Measurements from ENCODE around the gene CCDC33. TPM values are rescaled to one million over a fixed set of nuclear protein-coding genes. Genes with fewer than 3 reads are reported as not detected.
"Not testable (repeated sequence)": the region's sequence is repeated elsewhere in the genome, so short reads cannot be mapped to it uniquely, and the experiment has no call there.

CCDC33 gene
- total RNA-seq, 1 experiment from 2014 or later, result not detected

DNA sequence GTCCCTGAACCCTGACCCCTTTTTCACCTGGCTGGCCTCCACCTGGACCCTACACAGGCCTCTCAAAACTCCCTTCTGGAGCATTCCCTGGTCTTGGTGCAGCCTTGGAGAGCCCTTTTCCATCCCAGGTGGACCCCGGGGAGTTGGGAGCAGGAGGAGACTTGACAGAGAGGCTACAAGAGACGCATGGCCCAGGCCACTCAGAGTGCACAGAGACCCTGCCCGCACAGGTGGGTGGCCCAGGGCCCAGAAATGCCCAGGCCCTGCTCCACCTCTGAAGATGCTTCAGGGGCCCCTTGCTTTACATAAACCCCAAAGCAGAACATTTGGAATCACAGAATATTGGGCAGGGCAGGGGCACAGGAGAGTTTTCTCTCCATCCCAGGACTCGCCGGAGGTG is 97.0 kb downstream of the CCDC33 start:
- no peak for DNase-seq (ENCODE audit: low read depth)

DNA sequence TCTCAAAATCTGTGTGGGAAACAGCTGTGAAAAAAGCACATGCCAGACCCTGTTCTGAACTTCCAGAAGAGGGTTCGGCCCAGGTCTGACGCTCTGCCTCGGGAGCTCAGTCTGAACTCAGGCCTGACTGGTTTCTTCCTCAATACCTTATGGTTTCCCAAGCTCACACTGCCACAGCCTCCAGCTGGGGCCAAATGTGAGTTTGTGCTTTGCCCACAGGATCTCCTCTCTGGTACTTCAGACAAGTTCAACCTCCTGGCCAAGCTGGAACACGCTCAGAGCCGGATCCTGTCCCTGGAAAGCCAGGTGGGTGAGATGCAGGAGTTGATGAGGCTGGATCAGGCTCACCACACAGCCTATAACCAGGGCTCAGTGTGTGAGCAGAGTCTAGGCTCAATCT is 97.5 kb downstream of the CCDC33 start:
- DNase-seq (ENCODE audit: low read depth), result no peak

DNA sequence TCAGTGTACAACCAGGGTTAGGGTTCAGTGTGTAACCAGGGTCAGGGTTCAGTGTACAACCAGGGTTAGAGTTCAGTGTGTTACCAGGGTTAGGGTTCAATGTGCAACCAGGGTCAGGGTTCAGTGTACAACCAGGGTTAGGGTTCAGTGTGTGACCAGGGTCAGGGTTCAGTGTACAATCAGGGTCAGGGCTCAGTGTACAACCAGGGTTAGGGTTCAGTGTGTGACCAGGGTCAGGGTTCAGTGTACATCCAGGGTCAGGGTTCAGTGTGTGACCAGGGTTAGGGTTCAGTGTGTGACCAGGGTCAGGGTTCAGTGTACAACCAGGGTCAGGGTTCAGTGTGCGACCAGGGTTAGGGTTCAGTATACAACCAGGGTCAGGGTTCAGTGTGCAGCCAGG is 98.0 kb downstream of the CCDC33 start:
- no peak for DNase-seq (ENCODE audit: low read depth)

DNA sequence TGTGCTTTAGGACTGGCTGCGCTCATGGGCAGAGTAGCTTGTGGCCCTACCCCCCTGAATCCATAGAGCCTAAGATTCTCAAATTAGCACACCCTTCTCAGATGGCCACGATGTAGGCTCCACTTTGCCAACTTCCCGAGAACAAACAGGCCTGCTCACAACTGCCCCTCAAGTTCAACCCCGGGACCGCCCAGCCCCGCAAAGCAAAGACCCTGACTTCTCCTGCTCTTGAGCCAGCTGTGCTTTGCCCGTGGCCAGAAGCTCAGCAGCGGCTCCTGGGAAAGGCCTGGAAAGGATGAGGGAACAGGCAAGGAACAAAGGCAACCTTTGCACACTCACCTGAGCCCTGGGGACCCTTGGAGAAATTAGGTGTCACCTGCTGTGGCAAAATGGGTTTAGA is 99.3 kb downstream of the CCDC33 start:
- DNase-seq (ENCODE audit: low read depth), result no peak

DNA sequence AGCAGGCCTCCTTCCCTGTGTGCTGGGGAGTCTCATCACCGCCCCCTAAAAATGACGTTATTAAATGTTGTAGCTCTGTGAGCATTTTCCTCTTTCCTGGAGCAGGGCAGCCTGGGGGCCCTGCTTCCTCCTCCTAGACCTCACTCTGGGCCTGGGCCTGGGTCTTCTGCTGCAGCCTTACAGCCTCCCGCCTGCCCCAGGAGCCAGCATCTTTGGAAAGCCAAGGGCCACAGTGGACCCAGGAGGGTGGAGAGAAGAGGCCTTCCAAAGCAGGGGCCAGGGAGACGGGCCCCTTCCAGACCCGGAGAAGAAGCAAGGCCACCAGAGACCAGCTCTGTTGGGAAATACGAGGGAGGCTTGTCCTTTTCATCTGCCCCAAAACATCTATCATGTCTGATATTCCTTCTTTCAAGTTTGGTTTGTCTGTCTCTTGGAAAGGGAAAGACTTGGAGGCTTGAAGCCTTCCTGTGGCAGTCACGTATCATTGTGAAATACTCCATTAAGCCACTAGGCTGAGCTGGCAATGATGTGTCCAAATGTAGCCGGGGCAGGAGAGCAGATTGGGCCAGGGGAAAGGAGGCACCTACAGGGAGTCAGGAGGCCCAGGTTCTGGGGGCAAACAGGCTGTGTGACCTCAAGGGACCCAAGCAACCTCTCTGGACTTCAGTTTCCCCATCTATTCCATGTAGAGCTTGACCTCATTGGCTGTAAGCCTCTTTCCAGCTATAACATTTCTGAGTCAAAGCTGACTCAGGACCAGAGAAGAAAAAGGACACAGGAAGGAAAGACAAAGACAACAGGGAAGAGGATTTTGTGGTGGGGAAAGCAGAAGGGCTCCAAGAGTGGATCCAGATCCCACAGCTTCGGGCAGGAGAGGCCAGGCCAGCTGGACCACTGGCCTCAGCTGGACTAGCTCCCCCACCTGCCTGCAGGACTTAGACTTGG is 100.2 kb downstream of the CCDC33 start:
- peak; percentile 61 for DNase-seq (ENCODE audit: low read depth)

DNA sequence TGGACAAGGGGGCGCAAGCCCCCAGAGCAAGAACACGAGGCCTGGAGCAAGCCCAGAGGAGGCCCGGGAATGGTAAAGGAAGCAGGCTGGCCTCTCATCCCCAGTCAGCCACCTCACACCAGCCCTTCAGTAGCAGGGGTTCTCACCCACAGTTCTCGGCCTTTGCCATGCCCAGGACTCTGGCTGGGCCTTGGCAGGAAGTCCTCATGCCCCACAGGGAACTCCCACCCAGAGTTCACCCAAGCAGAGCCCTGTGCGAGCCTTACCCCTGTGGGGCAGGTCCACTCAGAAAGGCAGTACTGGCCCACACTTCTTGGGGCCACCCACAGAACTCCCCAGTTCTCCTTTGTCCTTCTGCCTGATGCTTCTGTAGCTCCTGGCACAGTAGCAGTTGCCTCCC is 101.0 kb downstream of the CCDC33 start:
- DNase-seq (ENCODE audit: low read depth), result no peak

DNA sequence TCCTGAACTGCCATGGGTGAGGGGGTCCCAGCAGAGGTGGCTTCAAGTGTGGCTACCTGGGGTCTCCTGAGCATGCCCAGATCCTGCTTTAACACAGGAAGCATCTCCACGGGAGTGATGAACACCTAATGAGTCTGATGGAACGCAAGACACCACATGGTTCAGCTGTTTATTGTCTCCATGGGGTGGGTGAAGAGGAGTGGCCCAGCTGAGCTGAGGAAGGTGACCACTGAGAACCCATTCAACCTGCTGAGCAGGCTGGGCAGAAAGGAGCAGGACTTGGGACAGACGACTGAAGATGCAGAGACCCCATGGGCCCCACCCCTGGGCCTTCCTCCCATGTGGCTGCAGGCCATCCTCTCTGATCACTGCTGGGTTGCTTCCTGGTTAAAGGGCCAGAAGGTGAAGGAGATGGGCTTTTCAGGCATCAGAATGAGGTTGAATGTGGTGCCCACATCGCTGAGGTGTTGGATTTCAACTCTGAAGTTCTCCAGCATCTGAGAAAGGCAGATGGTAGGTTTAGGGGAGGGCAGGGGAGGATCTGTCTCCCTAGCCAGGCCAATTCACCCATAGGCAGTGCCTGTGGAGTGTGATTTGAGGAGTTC is 101.6 kb downstream of the CCDC33 start:
- DNase-seq (ENCODE audit: low read depth), result no peak

DNA sequence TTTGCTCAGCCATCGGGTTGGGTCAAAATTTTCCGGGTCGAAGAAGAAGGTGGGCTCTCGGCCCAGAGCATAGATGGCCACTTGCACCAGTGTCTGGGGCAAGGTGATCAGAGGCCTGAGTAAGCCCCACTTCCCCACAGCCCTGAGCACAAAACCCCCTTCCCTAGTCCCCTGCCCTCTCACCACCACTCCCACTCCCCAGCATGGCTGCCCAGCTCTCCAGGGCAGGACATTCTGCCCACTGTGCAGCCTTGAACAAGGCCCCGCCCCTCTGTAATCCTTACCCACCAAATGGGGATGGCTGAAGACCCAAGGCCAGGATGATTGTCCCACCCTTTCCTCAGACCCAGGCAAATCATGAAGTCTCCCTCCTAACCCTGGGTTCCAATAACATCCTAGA is 102.5 kb downstream of the CCDC33 start:
- no peak for DNase-seq (ENCODE audit: low read depth)

DNA sequence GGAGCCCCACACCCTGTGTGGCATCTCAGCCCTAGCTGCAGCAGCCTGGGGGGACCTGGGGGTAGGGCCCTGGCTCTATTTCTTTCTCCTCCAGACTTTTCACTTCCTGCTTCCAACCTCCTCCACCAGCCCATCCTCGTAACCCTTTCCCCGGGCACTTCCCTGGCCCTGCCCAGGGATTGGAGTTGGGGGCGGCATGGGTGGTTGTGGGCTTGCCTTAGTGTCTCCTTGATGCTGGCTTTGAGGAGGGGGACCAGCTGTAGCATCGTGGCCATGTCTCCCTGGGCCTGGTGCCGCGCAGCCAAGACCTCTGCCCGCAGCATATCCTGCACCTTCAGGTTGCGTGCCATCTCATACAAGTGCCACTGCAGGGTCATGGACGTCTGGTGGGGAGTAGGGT is 103.2 kb downstream of the CCDC33 start:
- DNase-seq (ENCODE audit: low read depth), result no peak

DNA sequence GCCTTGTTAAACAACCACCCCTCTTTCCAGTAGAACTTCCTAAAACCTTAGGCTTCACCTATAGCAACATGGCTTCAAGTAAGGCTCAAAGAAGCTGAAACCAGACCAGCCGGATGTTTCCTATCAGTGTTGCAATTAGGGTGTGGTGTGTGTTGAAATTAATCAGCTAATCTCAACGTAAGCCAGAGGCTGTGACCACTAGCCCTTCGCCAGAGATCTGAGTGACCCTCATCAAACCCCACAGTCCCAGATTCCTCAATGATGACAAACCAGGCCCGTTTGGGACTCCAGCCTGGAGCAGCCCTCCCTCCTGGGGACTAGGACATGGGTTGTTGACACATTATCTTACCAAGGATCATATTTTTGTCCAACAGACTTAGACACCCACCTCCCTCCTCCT is 104.0 kb downstream of the CCDC33 start:
- DNase-seq (ENCODE audit: low read depth), result no peak

DNA sequence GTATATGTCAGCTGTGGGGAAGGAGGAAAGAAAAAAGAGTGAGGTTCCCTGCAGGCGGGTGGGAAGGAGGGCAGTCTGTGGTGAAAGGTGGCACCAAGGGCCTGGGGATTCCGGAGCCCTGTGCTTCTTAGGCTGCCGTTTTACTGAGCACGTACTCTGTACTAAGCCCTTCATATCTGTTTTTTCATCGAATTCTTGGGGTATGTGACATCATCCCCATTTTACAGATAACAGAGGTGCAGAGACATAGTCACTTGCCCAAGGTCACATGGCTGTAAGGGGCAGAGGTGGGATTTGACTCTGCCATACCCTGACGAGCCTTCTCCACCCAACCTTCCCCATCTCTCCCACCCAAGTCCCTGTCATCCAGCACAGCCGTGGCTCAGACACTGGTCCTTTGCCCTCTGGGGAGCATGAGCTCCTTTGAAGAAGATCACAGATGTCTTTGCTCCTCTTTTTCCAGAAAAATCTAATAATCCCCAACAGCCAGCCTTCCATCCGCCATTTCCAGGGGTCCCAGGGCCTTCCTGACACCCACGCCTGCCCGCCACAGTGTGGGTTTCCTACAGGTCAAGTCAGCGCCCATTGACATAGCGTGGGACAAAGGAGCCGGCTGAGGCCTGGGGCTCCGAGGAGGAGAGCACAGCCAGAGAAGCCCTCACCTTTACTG is 107.1 kb downstream of the CCDC33 start:
- no peak for DNase-seq (ENCODE audit: low read depth)

DNA sequence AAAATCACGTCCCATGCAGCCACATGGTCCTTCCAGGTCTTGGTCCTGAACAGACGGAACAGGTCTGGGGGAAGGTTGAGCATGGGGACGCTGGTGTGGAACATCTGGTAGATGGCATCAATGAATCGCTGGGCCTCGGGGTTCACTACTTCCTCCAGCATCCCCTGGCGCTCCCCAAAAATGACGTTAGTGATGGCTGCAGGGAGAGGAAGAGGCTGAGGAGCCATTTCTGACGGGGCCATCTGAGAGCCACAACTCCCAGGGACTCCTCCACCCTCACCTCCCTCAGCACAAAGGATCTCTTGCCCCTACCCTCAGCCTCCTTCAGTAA is 107.6 kb downstream of the CCDC33 start:
- DNase-seq (ENCODE audit: low read depth), result no peak

DNA sequence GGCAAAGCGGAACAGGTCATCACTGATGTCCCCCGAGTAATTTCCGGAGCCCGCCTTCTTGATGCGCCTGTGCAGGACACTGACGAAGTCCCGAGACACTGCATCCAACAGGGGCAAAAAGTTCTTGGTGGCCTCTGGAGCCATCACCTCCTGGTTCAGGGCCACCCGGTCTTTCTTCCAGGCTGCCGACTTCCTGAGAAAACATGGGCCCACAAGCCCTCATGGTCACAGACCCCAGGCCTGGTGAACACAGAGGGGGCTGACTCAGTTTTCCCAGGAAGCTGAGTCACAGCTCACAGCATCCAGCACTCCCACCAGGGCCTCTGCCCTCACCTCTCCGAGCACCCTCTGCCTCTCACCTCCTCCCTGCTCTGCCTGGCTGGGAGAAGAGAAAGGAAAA is 108.9 kb downstream of the CCDC33 start:
- DNase-seq (ENCODE audit: low read depth), result no peak

DNA sequence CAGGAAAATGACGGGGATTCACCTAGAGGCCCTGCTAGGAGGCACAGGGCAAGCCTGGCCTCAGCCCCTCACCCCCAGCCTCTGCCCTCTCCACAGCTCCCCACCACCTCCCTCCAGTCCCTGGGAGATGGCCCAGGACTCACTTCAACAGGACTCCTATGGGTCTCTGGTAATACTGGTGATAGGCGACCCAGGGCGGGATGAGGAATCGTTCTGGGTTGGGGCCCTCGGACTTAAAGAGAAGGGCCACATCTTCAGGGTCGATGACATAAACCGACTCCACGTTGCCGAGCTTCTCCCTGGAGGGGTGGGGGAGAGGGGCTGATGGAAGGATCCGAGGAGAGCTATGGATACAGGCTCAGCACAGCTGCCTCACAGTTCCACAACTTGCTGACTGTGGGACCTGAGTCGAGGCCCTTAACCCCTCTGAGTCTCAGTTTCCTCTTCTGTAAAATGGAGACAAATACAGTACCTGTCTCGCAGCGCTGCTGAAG is 111.7 kb downstream of the CCDC33 start:
- no peak for DNase-seq (ENCODE audit: low read depth)

DNA sequence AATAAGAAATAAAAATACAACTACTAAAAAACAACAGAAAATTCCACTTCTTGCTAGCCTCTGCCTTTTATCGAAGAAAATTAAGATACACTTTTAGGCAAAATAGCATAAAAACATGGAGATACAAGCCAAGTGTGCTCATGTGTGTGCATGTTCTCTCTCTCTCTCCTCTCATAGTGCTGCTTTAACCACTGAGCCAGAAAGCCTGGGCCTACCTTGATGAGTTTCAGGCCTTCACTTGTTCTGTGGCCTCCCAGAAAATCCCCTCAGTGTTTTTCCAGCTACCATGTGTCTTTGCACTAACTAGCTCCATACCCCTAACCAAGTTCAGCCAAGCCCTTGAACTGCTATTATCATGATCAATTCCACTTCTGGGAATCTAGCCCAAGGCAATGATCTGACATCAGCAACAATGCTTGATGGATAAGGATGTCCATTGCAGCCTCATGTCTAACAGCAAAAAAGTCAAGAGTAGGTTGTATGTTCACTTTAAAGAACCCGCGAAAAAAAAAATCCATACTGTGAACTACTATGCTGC is 113.2 kb downstream of the CCDC33 start:
- no peak for DNase-seq (ENCODE audit: low read depth)

DNA sequence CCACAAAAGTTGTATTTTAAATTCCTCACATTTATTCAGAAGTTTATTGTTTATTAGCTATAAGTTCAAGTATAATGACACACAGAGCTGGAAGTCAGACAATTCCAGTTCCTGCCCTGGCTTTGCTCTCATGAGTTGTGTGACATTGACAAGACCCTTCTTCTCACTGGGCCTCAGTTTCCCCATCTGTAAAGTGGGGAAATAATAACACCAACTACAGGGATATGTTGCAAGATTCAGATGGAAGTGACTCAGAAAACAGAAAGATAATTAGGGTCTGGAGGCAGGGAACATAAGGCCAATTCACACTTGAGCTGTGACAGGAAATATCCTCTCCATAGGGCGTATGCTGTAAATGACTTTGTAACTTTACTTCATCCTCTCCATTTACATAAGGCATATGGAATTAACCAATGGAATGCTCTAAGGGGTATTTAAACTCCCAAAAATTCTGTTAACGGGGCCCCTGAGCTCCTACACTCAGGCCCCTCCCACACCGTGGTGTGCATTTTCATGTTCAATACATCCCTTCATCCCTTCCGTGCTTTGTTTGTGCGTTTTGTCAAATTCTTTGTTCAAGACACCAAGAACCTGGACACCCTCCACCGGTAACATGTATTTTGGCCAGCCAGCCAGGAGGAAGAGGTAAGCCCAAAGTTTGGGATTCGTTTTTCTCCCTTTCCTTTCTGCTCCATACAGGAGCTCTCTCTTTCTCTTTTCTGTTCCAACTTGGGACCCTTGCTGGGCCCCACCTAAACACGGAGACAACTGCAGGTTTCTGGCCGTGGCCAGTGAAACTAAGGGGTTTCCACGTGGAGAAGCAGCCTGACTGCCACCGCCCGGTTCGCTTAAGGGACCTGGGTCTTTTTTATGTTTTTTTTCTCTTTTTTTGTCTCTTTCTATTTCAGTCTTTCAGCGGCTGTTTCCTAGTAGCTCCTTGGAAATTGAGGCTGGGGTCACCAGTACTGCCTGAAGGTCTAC is 114.5 kb downstream of the CCDC33 start:
- DNase-seq (ENCODE audit: low read depth), result no peak

DNA sequence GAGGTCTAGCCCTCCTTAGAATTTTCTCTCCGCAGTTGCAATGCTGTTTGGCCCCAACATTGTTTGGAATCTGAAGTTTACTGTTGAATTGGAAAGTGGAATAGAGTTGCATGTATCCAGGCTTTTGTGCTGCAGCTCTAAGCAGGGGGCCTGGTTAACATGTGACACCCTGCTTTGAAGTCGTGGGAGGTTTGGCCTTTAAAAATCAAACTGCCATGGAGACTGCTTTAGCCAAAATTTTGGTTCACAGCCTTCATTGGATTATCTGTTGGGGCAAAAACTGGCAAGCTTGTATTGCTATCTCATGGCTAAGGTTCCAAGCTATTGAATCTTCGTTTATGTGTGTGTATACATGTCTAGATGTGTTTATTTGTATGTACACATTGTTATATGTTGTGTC is 115.5 kb downstream of the CCDC33 start:
- DNase-seq (ENCODE audit: low read depth), result no peak

DNA sequence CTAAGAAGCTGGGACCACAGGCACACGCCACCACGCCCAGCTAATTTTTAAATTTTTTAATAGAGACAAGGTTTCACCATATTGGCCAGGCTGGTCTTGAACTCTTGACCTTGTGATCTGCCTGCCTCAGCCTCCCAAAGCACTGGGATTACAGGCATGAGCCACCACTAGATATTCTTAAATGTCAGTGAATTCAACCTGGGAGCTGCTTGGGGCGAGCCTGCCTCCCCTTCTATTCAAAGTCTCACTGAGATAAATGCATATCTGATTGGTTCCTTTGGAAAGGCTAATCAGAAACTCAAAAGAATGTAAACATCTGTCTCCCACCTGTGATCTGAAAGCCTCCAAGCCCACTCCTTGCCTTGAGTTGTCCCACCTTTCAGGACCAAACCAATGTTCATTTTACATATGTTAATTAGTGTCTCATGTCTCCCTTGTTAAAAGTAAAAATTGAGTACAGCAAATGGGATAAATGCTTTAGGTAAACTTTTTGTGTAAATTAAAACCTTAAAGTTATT is 116.3 kb downstream of the CCDC33 start:
- no peak for DNase-seq (ENCODE audit: low read depth)

DNA sequence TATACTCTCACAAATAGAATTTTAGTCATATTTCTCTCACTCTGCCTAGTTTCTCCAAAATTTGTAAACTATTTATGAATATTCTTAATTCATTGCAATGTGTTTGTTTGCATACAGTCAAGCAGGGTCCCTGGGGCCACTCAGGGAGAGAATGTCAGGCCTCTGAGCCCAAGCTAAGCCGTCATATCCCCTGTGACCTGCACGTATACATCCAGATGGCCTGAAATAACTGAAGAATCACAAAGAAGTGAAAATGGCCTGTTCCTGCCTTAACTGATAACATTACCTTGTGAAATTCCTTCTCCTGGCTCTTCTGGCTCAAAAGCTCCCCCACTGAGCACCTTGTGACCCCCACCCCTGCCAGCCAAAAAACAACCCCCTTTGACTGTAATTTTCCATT is 117.9 kb downstream of the CCDC33 start:
- not testable (repeated sequence) for DNase-seq (ENCODE audit: low read depth)

DNA sequence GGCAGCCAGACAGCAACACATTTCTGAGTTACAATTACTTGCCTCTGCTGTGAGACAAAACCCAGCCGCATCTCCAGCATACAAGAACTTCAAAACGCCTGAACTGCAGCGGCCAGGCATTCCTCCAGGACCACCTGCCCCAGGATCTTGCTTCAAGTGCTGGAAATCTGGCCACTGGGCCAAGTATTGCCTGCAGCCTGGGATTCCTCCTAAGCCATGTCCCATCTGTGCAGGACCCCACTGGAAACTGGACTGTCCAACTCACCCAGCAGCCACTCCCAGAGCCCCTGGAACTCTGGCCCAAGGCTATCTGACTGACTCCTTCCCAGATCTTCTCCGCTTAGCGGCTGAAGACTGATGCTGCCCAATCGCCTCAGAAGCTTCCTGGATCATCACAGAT is 119.9 kb downstream of the CCDC33 start:
- DNase-seq (ENCODE audit: low read depth), result not testable (repeated sequence)

DNA sequence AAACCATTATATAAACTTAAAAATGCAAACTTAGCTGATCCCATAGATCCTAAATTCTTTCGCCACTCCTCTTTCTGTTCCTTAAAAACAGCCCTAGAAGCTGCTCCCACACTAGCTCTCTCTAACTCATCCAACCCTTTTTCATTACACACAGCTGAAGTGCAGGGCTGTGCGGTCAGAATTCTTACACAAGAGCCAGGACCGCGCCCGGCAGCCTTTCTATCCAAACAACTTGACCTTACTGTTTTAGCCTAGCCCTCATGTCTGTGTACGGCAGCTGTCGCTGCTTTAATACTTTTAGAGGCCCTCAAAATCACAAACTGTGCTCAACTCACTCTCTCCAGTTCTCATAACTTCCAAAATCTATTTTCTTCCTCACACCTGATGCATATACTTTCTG is 121.4 kb downstream of the CCDC33 start:
- DNase-seq (ENCODE audit: low read depth), result peak; percentile 27
